Hepatocyte (in vitro differentiated cells): Measurements from ENCODE around the gene AGXT.

Experiments used
- EZH2 ChIP-seq: fragments of 200-600 bp; sonication (generic); IDR thresholded peaks from 2 replicates; pipeline ENCODE4 v1.6.1; 2016; ENCODE audit warnings: antibody characterized with exemption, mild to moderate bottlenecking, borderline replicate concordance
- EZH2phosphoT487 ChIP-seq: fragments of 200-600 bp; sonication (generic); IDR thresholded peaks from one replicate; pipeline ENCODE4 v1.6.1; 2018; ENCODE audit warnings: antibody characterized with exemption, mild to moderate bottlenecking, low read depth, moderate library complexity; ENCODE audit not compliant: unreplicated experiment, severe bottlenecking
- TF ChIP-seq, protein P1 (sequence below): fragments of 200-600 bp; sonication (generic); IDR thresholded peaks from 2 replicates; pipeline ENCODE4 v1.5.1; 2016; ENCODE audit warnings: antibody characterized with exemption, mild to moderate bottlenecking; ENCODE audit not compliant: poor library complexity

DNA sequence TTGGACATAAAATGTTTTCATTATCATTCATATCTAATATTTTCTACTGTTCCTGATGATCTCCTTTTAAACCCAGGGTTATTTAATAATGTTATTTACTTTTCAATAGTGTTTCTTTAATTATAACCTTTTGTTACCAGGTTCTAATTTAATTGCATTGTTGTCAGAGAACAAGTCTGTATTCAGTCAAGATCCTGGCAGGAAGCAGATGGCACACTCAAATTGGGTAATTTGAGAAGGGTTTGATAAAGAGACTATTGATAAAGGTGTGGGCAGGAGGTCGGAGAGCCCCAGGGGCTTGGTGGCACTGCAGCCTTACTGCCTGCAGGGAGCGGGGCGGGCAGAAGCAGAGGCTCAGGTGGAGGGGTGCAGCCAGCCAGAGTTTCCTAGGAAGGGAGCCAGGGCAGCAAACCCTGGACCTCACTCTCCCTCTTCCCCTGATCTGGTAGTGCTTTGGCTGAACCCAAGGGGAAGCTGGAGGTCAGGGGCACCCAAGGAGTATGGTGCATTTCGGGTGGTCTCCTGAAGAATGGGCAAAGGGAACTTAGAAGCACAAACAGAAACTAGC is 46.3 kb upstream of the AGXT start:
- TF ChIP-seq, protein P1, sequence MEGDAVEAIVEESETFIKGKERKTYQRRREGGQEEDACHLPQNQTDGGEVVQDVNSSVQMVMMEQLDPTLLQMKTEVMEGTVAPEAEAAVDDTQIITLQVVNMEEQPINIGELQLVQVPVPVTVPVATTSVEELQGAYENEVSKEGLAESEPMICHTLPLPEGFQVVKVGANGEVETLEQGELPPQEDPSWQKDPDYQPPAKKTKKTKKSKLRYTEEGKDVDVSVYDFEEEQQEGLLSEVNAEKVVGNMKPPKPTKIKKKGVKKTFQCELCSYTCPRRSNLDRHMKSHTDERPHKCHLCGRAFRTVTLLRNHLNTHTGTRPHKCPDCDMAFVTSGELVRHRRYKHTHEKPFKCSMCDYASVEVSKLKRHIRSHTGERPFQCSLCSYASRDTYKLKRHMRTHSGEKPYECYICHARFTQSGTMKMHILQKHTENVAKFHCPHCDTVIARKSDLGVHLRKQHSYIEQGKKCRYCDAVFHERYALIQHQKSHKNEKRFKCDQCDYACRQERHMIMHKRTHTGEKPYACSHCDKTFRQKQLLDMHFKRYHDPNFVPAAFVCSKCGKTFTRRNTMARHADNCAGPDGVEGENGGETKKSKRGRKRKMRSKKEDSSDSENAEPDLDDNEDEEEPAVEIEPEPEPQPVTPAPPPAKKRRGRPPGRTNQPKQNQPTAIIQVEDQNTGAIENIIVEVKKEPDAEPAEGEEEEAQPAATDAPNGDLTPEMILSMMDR: no peak
- TF ChIP-seq EZH2phosphoT487 (no peak), EZH2 (no peak)
